OCI-LY3 (cell line): Measurements from ENCODE around the gene NKAIN4.

ENCODE experiments used
- H2AFZ ChIP-seq: fragments of 200-600, 300-600 bp; shearing (Covaris generic); 2 replicates; pipeline ENCODE4 v1.6.0; 2014; ENCODE audit warnings: antibody characterized with exemption, low read depth, low read length
- H3K27ac ChIP-seq: fragments of 200-600, 300-600 bp; sonication (generic); 2 replicates; pipeline ENCODE4 v1.5.1; 2014; ENCODE audit warnings: mild to moderate bottlenecking, low read length, moderate library complexity, mixed read lengths
- H3K27me3 ChIP-seq: fragments of 200-600, 300-600 bp; sonication (generic); 2 replicates; pipeline ENCODE4 v1.6.1; 2014; ENCODE audit warnings: low read depth, low read length, mixed read lengths
- H3K36me3 ChIP-seq: fragments of 200-600, 300-600 bp; sonication (generic); replicated peaks from 2 replicates; pipeline ENCODE3; 2014; ENCODE audit warnings: low read depth, low read length, mixed read lengths
- H3K4me1 ChIP-seq: fragments of 300-600, 200-600 bp; sonication (generic); 2 replicates; pipeline ENCODE4 v1.6.1; 2014; ENCODE audit warnings: low read length, mixed read lengths
- H3K4me2 ChIP-seq: fragments of 200-600, 300-600 bp; sonication (generic); 2 replicates; pipeline ENCODE4 v1.6.1; 2014; ENCODE audit warnings: low read length, mixed read lengths
- H3K4me3 ChIP-seq: fragments of 300-600, 200-600 bp; sonication (generic); 2 replicates; pipeline ENCODE4 v1.5.1; 2014; ENCODE audit warnings: antibody characterized with exemption, mild to moderate bottlenecking, low read length, moderate library complexity
- H3K79me2 ChIP-seq: fragments of 300-600, 200-600 bp; shearing (Covaris generic); 2 replicates; pipeline ENCODE4 v1.6.1; 2014; ENCODE audit warnings: mild to moderate bottlenecking, low read length, mixed read lengths
- H3K9ac ChIP-seq: fragments of 300-600, 200-600 bp; shearing (Covaris generic); 2 replicates; pipeline ENCODE4 v1.6.0; 2014; ENCODE audit warnings: mild to moderate bottlenecking, low read length, moderate library complexity
- H3K9me3 ChIP-seq: fragments of 200-600, 300-600 bp; shearing (Covaris generic); 2 replicates; pipeline ENCODE4 v1.6.1; 2014; ENCODE audit warnings: low read length, mixed read lengths; ENCODE audit not compliant: insufficient read depth
- H4K20me1 ChIP-seq: fragments of 200-600, 300-600 bp; sonication (generic); 2 replicates; pipeline ENCODE4 v1.6.1; 2016; ENCODE audit warnings: low read length, mixed read lengths; ENCODE audit not compliant: insufficient read depth
- EZH2phosphoT487 ChIP-seq: fragments of 200-600 bp; shearing (Covaris generic); IDR thresholded peaks from 2 replicates; pipeline ENCODE4 v1.6.1; 2018; ENCODE audit warnings: antibody characterized with exemption, mixed run types, low read depth
- TF ChIP-seq, protein P1 (sequence below): fragments of 200-600, 300-600 bp; sonication (generic); IDR thresholded peaks from 2 replicates; pipeline ENCODE4 v1.5.1; 2014; ENCODE audit warnings: antibody characterized with exemption, low read length, low read depth

The NKAIN4 gene

DNA sequence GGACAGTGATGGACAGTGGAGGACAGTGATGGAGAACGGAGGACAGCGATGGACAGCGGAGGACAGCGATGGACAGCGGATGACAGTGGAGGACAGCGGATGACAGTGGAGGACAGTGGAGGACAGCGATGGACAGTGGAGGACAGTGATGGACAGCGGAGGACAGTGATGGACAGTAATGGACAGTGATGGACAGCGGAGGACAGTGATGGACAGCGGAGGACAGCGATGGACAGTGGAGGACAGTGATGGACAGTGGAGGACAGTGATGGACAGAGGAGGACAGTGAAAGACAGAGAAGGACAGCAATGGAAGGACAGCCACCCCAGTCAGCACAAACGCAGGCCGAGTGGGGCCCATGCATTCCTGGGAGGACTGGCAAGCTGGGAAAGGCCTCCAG, 3.4 kb upstream of the NKAIN4 start:
- H3K4me3 ChIP-seq = no peak overlapping the region
- no peaks in the 10 kb centered on the region for H3K9me3 ChIP-seq
- TF ChIP-seq EZH2phosphoT487 = no peak
- TF ChIP-seq, protein P1, sequence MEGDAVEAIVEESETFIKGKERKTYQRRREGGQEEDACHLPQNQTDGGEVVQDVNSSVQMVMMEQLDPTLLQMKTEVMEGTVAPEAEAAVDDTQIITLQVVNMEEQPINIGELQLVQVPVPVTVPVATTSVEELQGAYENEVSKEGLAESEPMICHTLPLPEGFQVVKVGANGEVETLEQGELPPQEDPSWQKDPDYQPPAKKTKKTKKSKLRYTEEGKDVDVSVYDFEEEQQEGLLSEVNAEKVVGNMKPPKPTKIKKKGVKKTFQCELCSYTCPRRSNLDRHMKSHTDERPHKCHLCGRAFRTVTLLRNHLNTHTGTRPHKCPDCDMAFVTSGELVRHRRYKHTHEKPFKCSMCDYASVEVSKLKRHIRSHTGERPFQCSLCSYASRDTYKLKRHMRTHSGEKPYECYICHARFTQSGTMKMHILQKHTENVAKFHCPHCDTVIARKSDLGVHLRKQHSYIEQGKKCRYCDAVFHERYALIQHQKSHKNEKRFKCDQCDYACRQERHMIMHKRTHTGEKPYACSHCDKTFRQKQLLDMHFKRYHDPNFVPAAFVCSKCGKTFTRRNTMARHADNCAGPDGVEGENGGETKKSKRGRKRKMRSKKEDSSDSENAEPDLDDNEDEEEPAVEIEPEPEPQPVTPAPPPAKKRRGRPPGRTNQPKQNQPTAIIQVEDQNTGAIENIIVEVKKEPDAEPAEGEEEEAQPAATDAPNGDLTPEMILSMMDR = no peak
- no peaks in the 10 kb centered on the region for H3K27me3 ChIP-seq
- no peaks in the 10 kb centered on the region for H3K4me1 ChIP-seq
- H3K9ac ChIP-seq = no peak overlapping the region
- H2AFZ ChIP-seq = no peak overlapping the region
- no peaks in the 10 kb centered on the region for H4K20me1 ChIP-seq
- H3K36me3 ChIP-seq = no peaks in the 10 kb centered on the region
- H3K27ac ChIP-seq = no peak overlapping the region
- H3K79me2 ChIP-seq = no peaks in the 10 kb centered on the region
- H3K4me2 ChIP-seq = no peak overlapping the region

DNA sequence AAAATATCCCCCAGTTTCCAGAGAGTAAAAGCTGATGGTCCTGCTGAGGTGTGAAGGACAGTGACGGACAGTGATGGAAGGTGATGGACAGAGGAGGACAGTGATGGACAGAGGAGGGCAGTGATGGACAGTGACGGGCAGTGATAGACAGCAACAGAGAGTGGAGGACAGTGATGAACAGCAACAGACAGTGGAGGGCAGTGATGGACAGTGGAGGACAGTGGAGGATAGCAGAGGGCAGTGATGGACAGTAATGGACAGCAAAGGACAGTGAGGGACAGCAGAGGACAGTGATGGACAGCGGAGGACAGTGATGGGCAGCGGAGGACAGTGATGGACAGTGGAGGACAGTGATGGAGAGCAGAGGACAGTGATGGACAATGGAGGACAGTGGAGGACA, 2.7 kb upstream of the NKAIN4 start:
- Histone ChIP-seq H3K4me1 (no peaks in the 10 kb centered on the region), H3K9ac (no peak overlapping the region), H3K4me3 (no peak overlapping the region), H2AFZ (no peak overlapping the region), H3K27ac (no peak overlapping the region), H3K4me2 (no peak overlapping the region), H3K36me3 (no peaks in the 10 kb centered on the region), H4K20me1 (no peaks in the 10 kb centered on the region), H3K27me3 (no peaks in the 10 kb centered on the region), H3K79me2 (no peaks in the 10 kb centered on the region), H3K9me3 (no peaks in the 10 kb centered on the region)
- no peak for TF ChIP-seq EZH2phosphoT487
- TF ChIP-seq, protein P1 = no peak

DNA sequence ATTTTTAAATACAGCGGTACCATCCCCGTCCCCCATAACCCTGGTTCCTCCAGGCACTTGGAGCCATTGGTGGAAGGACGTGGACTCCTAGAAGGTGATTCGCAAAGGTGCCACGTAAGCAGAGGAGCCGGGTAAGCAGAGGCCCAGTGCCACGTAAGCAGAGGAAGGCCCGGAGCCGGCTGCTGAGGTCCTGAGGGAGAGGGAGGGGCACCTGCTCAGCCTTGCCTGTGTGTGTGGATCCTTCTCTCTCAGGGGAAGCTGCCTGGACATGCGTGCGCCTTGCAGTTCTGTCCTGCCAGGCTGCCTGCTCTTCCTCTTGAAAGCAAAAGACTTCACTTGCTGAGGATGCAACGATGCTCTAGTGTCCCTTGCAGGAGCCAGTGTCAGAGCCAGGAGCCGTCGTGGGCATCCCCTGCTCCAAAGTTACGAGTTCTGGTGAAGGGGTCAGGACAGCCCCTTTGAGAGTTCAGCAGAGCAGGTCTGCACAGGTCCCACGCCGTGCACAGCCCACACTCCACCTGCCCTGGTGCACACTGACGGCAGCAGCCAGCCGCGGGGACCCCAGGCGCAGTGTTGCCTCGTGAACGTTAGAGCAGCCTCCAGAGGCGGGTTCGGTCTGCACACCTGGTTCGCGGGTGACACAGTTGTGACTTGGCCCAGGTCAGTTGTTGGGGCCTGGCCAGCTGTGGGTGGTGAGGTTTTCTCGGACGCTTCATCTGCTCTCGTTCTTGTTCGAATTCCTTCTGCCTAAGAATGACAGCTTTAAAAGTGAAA, 1.9 kb upstream of the NKAIN4 start:
- Histone ChIP-seq H3K9me3 (no peaks in the 10 kb centered on the region), H3K27me3 (no peaks in the 10 kb centered on the region), H3K79me2 (no peaks in the 10 kb centered on the region), H2AFZ (no peak overlapping the region), H4K20me1 (no peaks in the 10 kb centered on the region), H3K4me3 (no peak overlapping the region), H3K4me2 (no peak overlapping the region), H3K36me3 (no peaks in the 10 kb centered on the region), H3K9ac (no peak overlapping the region), H3K27ac (no peak overlapping the region), H3K4me1 (no peaks in the 10 kb centered on the region)
- TF ChIP-seq, protein P1 = no peak
- TF ChIP-seq EZH2phosphoT487 = no peak

DNA sequence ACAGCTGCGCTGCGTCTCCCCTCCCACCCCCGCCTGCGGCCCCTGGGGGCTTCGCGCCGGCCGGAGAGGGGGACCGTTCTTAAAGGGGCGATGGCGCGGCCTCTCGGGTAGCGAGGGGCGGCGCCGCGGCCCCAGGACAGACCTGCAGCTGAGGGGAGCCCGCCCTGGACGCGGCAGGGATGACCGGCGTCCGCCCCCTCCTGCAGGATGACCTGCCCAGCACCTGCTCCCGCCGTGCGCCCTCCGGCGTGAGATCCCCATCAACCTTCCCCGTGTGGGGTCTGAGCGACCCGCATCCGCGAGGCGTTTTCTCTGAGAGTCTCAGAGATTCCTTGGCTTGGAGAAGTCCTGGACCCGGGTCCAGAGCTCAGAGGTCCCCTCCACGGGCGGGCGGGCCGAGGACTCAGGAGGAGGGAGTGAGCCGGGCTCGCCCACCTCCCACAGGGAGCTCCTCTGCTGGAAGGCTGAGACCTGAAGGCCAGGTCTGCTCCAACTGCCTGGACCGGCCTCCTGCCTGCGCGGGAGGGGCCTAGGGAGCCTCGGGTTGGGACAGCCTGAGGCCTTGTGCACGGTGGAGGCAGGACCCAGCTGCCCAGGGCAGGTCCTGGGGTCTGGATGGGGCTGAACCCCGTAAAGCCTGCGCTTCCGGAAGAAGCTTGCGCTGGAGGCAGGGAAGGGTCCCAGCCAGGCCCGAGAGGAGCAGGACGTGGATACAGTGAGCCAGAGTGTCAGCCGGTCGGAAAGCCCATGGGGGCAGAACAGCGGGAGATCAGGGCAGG, 532 bp upstream of the NKAIN4 start:
- TF ChIP-seq, protein P1 = no peak
- TF ChIP-seq EZH2phosphoT487 = no peak
- H2AFZ ChIP-seq = no peak overlapping the region
- H3K9me3 ChIP-seq = no peaks in the 10 kb centered on the region
- H3K27me3 ChIP-seq = no peaks in the 10 kb centered on the region
- H3K4me3 ChIP-seq = no peak overlapping the region
- H3K27ac ChIP-seq = no peak overlapping the region
- no peaks in the 10 kb centered on the region for H3K4me1 ChIP-seq
- no peaks in the 10 kb centered on the region for H3K36me3 ChIP-seq
- no peak overlapping the region for H3K4me2 ChIP-seq
- H3K79me2 ChIP-seq = no peaks in the 10 kb centered on the region
- H3K9ac ChIP-seq = no peak overlapping the region
- no peaks in the 10 kb centered on the region for H4K20me1 ChIP-seq
